NCI-H146 (cell line): ENCODE measurements around the gene TAOK3.
"Not testable (repeated sequence)": the region's sequence is repeated elsewhere in the genome, so short reads cannot be mapped to it uniquely, and the experiment has no call there.

ENCODE experiments used
- DNase-seq: peaks from one replicate; lab custom pipeline; 2025; lab: John Stamatoyannopoulos, UW

Gene TAOK3

GRCh38 chr12:118373616-118374015 is 909 bp upstream of the TAOK3 start:
- no peak for DNase-seq

GRCh38 chr12:118371321-118372282 is 1.1 kb downstream of the TAOK3 start:
- DNase-seq, result peak; percentile 2

GRCh38 chr12:118370601-118371000 is 2.1 kb downstream of the TAOK3 start:
- DNase-seq, result no peak

GRCh38 chr12:118368821-118369220 is 3.9 kb downstream of the TAOK3 start:
- DNase-seq, result no peak

- DNase-seq, result no peak
These were observed 10.8 kb downstream of the TAOK3 start for GRCh38 chr12:118361889-118362288.

- DNase-seq, result no peak
These were observed 11.7 kb downstream of the TAOK3 start for GRCh38 chr12:118361092-118361404.

GRCh38 chr12:118359541-118359915 is 13.2 kb downstream of the TAOK3 start:
- DNase-seq, result no peak

GRCh38 chr12:118358612-118359540 is 13.8 kb downstream of the TAOK3 start:
- no peak for DNase-seq

GRCh38 chr12:118358008-118358359 is 14.7 kb downstream of the TAOK3 start:
- no peak for DNase-seq

- peak; percentile 14 for DNase-seq
These were observed 15.3 kb downstream of the TAOK3 start for GRCh38 chr12:118357257-118358007.

- no peak for DNase-seq
These were observed 15.9 kb downstream of the TAOK3 start for GRCh38 chr12:118356809-118357256.

GRCh38 chr12:118355843-118356242 is 16.9 kb downstream of the TAOK3 start:
- no peak for DNase-seq

- DNase-seq, result no peak
These were observed 17.8 kb downstream of the TAOK3 start for GRCh38 chr12:118354903-118355302.

- DNase-seq, result not testable (repeated sequence)
These were observed 18.2 kb downstream of the TAOK3 start for GRCh38 chr12:118354503-118354902.

- no peak for DNase-seq
These were observed 19.0 kb downstream of the TAOK3 start for GRCh38 chr12:118353721-118354120.

GRCh38 chr12:118350908-118351559 is 21.7 kb downstream of the TAOK3 start:
- DNase-seq, result no peak

- no peak for DNase-seq
These were observed 24.8 kb downstream of the TAOK3 start for GRCh38 chr12:118347916-118348315.

- no peak for DNase-seq
These were observed 25.8 kb downstream of the TAOK3 start for GRCh38 chr12:118346895-118347294.

- no peak for DNase-seq
These were observed 27.4 kb downstream of the TAOK3 start for GRCh38 chr12:118345355-118345754.

- DNase-seq, result no peak
These were observed 27.9 kb downstream of the TAOK3 start for GRCh38 chr12:118344829-118345228.

- DNase-seq, result no peak
These were observed 30.6 kb downstream of the TAOK3 start for GRCh38 chr12:118342090-118342489.
